ENCODE measurements around the gene ANKRD29.
"Not testable (repeated sequence)": the region's sequence is repeated elsewhere in the genome, so short reads cannot be mapped to it uniquely, and the experiment has no call there.

Gene ANKRD29

GRCh38 chr18:23614413-23614812 lies 48.3 kb downstream of the ANKRD29 start:
- H3K27me3 ChIP-seq (ENCODE audit: insufficient read depth, low read length, poor library complexity, severe bottlenecking) = no peaks in the 10 kb centered on the region
- H3K4me3 ChIP-seq (ENCODE audit: low read length, poor library complexity, severe bottlenecking) = no peak overlapping the region
- H3K4me1 ChIP-seq (ENCODE audit: insufficient read depth, low read length, poor library complexity, severe bottlenecking) = no peaks in the 10 kb centered on the region
- no peak overlapping the region for H3K9ac ChIP-seq (ENCODE audit: low read depth, low read length, poor library complexity, severe bottlenecking)
- no peak overlapping the region for H3K4me2 ChIP-seq (ENCODE audit: low read depth, low read length, poor library complexity, severe bottlenecking)
- H3K9me2 ChIP-seq (replicated peaks; ENCODE audit: low read depth, low read length) = no peaks in the 10 kb centered on the region
- H3F3A ChIP-seq (ENCODE audit: low read depth) = no peaks in the 10 kb centered on the region
- no peaks in the 10 kb centered on the region for H3K36me3 ChIP-seq (ENCODE audit: insufficient read depth, low read length)
- no peaks in the 10 kb centered on the region for H3K79me2 ChIP-seq (ENCODE audit: insufficient read depth, low read length)
- no peaks in the 10 kb centered on the region for H4K20me1 ChIP-seq (ENCODE audit: insufficient read depth, low read length, poor library complexity, severe bottlenecking)
- H3K9me3 ChIP-seq (ENCODE audit: insufficient read depth, low read depth, low read length) = no peaks in the 10 kb centered on the region
- TF ChIP-seq EZH2phosphoT487 (IDR thresholded peaks at IDR 0.05; ENCODE audit: borderline replicate concordance) (no peak), CTCF (conservative IDR thresholded peaks at IDR 0.05; ENCODE audit: low read length) (no peak)
- no peak overlapping the region for H2AFZ ChIP-seq (ENCODE audit: low read length)

- H3K4me2 ChIP-seq (ENCODE audit: low read depth, low read length, poor library complexity, severe bottlenecking); H3K27me3 ChIP-seq (ENCODE audit: insufficient read depth, low read length, poor library complexity, severe bottlenecking); H3K9ac ChIP-seq (ENCODE audit: low read depth, low read length, poor library complexity, severe bottlenecking); H4K20me1 ChIP-seq (ENCODE audit: insufficient read depth, low read length, poor library complexity, severe bottlenecking); H3F3A ChIP-seq (ENCODE audit: low read depth); H3K4me3 ChIP-seq (ENCODE audit: low read length, poor library complexity, severe bottlenecking); H3K9me2 ChIP-seq (replicated peaks; ENCODE audit: low read depth, low read length); H2AFZ ChIP-seq (ENCODE audit: low read length); H3K4me1 ChIP-seq (ENCODE audit: insufficient read depth, low read length, poor library complexity, severe bottlenecking); H3K36me3 ChIP-seq (ENCODE audit: insufficient read depth, low read length); H3K79me2 ChIP-seq (ENCODE audit: insufficient read depth, low read length); H3K9me3 ChIP-seq (ENCODE audit: insufficient read depth, low read depth, low read length): not testable (repeated sequence)
Measured at GRCh38 chr18:23613091-23613475, 49.6 kb downstream of the ANKRD29 start.

GRCh38 chr18:23612434-23613090 lies 50.1 kb downstream of the ANKRD29 start:
- H3K9me3 ChIP-seq (ENCODE audit: insufficient read depth, low read depth, low read length) = no peaks in the 10 kb centered on the region
- H3K4me1 ChIP-seq (ENCODE audit: insufficient read depth, low read length, poor library complexity, severe bottlenecking) = no peaks in the 10 kb centered on the region
- H3K4me3 ChIP-seq (ENCODE audit: low read length, poor library complexity, severe bottlenecking) = no peak overlapping the region
- no peaks in the 10 kb centered on the region for H3K9me2 ChIP-seq (replicated peaks; ENCODE audit: low read depth, low read length)
- TF ChIP-seq CTCF (conservative IDR thresholded peaks at IDR 0.05; ENCODE audit: low read length) (no peak), EZH2phosphoT487 (IDR thresholded peaks at IDR 0.05; ENCODE audit: borderline replicate concordance) (no peak)
- no peaks in the 10 kb centered on the region for H3F3A ChIP-seq (ENCODE audit: low read depth)
- H4K20me1 ChIP-seq (ENCODE audit: insufficient read depth, low read length, poor library complexity, severe bottlenecking) = no peaks in the 10 kb centered on the region
- no peak overlapping the region for H3K4me2 ChIP-seq (ENCODE audit: low read depth, low read length, poor library complexity, severe bottlenecking)
- H3K27me3 ChIP-seq (ENCODE audit: insufficient read depth, low read length, poor library complexity, severe bottlenecking) = no peaks in the 10 kb centered on the region
- H3K79me2 ChIP-seq (ENCODE audit: insufficient read depth, low read length) = no peaks in the 10 kb centered on the region
- 0 out of 2 replicates have a peak overlapping the region, but pooled peaks have one; percentile 8 for H2AFZ ChIP-seq (ENCODE audit: low read length)
- H3K9ac ChIP-seq (ENCODE audit: low read depth, low read length, poor library complexity, severe bottlenecking) = no peak overlapping the region
- no peaks in the 10 kb centered on the region for H3K36me3 ChIP-seq (ENCODE audit: insufficient read depth, low read length)

GRCh38 chr18:23609390-23610023 lies 53.2 kb downstream of the ANKRD29 start:
- H3K79me2 ChIP-seq (ENCODE audit: insufficient read depth, low read length) = no peaks in the 10 kb centered on the region
- H3K4me2 ChIP-seq (ENCODE audit: low read depth, low read length, poor library complexity, severe bottlenecking) = no peak overlapping the region
- H3K9me3 ChIP-seq (ENCODE audit: insufficient read depth, low read depth, low read length) = no peaks in the 10 kb centered on the region
- peaks cover 3% of the 10 kb centered on the region for H3K4me1 ChIP-seq (ENCODE audit: insufficient read depth, low read length, poor library complexity, severe bottlenecking)
- H3F3A ChIP-seq (ENCODE audit: low read depth) = no peaks in the 10 kb centered on the region
- H4K20me1 ChIP-seq (ENCODE audit: insufficient read depth, low read length, poor library complexity, severe bottlenecking) = no peaks in the 10 kb centered on the region
- no peaks in the 10 kb centered on the region for H3K36me3 ChIP-seq (ENCODE audit: insufficient read depth, low read length)
- no peaks in the 10 kb centered on the region for H3K9me2 ChIP-seq (replicated peaks; ENCODE audit: low read depth, low read length)
- no peak overlapping the region for H2AFZ ChIP-seq (ENCODE audit: low read length)
- H3K9ac ChIP-seq (ENCODE audit: low read depth, low read length, poor library complexity, severe bottlenecking) = no peak overlapping the region
- H3K27me3 ChIP-seq (ENCODE audit: insufficient read depth, low read length, poor library complexity, severe bottlenecking) = no peaks in the 10 kb centered on the region
- TF ChIP-seq CTCF (conservative IDR thresholded peaks at IDR 0.05; ENCODE audit: low read length) (no peak), EZH2phosphoT487 (IDR thresholded peaks at IDR 0.05; ENCODE audit: borderline replicate concordance) (no peak)
- no peak overlapping the region for H3K4me3 ChIP-seq (ENCODE audit: low read length, poor library complexity, severe bottlenecking)

Measured in Loucy (cell line).